ENCODE results near the gene CCDC107.
A peak's percentile ranks its signal among the peaks of the same experiment; 100 is the strongest.
"Not testable (repeated sequence)": the region's sequence is repeated elsewhere in the genome, so short reads cannot be mapped to it uniquely, and the experiment has no call there.

Gene CCDC107, protein sequence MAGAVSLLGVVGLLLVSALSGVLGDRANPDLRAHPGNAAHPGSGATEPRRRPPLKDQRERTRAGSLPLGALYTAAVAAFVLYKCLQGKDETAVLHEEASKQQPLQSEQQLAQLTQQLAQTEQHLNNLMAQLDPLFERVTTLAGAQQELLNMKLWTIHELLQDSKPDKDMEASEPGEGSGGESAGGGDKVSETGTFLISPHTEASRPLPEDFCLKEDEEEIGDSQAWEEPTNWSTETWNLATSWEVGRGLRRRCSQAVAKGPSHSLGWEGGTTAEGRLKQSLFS

DNA sequence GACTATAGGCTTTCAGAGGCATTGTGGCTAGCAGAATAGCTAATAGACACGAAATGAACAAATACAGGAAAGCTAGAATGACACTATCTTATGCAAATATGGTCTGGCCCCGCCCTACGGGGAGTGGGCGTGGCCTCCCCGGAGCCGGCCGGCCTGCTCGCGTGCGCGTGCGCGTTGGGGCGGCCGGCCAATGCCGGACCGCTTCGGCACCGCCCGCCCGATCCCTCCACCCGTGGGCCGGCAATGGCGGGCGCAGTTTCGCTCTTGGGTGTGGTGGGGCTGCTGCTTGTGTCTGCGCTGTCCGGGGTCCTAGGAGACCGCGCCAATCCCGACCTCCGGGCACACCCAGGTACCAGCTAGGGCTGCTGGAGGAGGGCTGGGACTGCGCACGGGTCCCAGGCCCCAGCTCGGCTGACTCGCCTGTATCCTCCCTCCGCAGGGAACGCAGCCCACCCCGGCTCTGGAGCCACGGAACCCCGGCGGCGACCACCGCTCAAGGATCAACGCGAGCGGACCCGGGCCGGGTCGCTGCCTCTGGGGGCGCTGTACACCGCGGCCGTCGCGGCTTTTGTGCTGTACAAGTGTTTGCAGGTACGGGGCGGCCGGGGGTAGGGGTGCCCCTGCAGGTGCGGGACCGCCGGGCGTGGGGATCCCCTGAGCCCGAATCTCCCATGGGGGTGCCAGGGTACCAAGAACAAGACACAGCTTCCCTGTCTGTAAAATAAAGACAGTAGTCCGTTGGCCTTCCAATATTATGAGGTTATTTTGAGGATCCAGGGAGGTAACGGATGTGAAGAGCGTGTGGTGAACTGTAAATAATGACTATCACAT, at the start of gene CCDC107:
Gene CCDC107 (plus strand): TSS at position 156 of the 831 bp plus-strand sequence. CDS start 88 bp downstream, at position 244.
- peak; percentile 82 for DNase-seq

DNA sequence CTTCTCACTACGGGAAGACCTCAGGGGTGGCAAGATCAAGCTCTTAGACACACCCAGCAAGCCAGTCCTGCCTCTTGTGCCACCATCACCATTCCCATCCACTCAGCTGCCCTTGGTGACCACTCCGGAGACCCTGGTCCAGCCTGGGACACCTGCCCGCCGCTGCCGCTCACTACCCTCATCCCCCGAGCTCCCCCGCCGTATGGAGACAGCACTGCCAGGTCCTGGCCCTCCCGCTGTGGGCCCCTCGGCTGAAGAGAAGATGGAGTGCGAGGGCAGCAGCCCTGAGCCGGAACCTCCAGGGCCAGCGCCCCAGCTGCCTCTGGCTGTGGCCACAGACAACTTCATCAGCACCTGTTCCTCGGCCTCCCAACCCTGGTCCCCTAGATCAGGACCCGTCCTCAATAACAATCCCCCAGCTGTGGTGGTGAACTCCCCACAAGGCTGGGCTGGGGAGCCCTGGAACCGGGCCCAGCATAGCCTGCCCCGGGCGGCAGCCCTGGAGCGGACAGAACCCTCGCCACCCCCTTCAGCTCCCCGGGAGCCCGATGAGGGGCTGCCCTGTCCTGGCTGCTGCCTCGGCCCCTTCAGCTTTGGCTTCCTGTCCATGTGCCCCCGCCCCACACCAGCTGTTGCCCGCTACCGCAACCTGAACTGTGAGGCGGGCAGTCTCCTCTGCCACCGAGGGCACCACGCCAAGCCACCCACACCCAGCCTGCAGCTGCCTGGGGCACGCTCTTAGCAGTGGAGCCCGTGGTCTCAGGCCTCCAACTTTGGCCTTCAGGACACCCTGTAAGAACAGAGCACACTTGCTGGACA, 48.9 kb upstream of the CCDC107 start:
- no peak for DNase-seq

DNA sequence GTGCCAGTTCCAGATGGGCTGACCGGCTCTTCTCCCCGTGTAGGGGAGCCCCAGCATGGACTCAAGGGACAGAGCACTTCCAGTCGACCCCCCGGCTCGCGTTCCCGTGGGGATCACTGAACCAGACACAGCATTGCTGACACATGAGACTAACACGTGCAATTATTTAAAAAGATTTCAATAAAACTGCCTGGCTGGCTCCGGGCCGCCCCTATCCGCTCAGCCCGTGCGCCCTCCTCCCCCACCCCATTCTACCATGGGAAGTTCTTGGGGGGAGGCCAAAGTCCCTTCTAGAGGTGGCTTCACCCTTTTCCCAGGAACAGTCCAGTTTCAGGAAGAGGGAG, 48.3 kb upstream of the CCDC107 start:
- no peak for DNase-seq

DNA sequence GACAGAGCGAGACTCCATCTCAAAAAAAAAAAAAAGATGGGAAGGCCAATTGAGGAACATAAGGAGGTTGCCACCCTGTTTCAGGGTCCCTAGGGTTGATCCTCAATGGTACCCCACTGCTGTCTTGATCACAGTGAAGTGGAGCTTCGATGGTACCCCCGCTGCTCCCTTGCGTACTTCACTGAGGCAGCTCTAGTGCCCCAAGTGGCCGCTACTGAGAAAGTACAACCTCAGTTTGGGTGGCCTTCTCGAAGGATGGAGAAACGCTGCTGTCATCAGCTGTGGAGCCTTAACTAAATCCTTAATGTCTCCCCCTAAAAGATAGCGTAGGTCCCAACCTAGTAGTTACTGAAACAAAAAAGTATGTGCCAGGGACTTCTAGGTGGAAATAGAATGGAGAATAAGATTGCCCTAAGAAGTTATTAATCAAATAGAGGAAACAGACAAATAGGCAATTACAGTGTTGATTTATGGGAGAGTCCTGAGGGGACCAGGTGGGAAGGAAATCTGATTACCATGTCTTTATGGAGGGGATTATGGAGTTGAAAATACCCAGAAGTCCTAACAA, 46.8 kb upstream of the CCDC107 start:
- no peak for DNase-seq

DNA sequence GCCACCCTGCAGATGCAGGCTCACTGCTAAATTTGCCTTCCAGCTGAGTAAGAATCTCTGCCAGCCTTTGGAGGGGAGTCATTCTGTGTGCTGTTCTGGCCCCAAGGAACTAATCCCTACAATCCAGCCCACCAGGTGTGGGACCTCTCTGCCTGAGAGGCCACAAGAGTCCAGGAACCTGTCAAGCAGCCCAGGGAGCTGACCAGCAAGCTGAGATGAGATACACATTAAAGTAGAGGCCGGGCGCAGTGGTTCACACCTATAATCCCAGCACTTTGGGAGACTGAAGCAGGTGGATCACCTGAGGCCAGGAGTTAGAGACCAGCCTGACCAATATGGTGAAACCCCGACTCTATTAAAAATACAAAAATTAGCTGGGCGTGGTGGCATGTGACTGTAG, 46.0 kb upstream of the CCDC107 start:
- not testable (repeated sequence) for DNase-seq

DNA sequence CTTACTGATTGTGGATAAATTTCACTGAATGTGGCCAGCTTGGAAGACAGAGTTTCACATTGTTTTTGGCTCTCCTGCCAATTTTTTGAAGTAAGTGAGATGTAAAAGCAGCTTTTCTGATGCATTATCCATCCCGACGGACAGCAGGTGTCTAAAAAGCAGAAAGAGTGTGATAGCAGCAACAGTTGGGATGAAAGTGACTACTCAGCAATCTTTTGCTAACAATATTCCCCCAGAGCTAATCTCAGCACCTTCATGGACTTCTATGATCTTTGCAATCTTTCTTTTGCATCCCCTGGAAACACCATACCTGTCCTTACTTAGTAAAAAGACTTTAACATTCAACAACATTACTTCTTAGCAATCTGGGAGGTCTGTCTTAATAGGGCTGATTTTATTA, 45.2 kb upstream of the CCDC107 start:
- no peak for DNase-seq

DNA sequence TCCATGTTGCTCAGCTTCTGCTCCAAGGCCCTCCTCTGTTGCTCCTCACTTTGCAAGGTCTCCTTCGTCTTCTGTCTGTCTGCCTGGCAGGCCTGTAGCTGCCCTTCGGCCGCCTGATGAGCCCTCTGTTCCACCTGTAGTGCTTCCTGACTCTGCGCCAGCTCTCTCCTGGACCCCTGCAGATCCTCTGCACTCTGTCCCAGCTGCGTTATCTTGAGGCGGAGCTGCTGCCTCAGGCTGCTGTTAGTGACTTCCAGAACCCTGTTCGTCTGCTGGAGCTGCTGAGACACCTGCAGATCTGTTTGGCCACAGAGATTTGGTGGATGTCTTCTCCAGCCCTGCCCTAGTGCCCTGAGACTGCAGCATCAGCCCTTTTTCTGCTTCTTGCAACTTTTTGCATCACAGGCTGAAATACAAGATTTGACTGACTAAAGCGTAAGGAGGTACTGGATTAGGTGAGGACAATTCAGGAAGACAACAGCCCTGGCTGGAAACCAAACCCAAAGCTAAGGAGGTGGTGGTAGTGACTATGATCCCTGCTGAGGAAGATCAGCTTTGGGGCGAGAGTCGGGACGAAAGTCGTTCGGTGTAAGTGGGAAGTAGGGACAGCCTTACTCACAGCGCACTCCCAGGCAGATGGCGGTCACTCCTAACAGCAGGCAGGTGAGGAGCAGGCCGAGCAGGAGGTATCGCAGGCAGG, 42.0 kb upstream of the CCDC107 start:
- DNase-seq: no peak

DNA sequence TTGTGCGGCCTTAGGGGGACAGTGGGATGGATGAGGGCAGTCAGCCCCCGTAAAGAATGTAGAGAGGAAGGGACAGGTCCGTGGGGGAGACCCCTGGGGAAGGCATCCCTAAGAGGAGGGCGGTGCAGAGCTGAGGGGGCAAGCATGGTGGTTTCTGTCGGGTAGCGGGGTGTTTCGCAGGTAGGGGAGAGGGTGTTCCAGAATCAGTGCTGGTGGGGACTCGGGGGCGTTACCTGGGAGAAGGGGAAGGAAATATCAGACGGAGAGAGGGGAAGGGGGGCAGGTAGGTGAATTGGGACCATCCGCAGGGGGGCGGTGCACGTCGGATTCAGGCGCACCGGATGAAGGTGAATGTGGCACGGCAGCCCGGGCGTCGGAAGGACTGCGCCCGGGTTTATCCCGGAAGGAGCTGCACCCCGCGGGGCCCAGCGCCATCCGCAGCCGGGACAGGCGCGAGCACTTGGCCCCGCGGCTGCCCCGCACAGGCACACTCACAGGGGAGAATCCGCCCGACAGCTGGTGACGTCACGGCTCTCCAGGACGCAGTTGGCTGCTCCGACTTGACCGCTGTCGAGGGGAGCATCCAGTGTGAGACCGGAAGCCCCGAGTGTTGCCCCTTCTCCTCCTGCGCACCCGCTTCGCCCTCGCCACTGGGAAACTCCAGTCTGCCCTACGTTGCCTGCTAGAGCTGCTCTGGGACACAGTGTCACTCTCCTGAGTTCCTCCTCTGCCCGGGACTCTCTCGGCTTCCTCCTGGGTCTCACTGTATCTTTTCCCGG, 41.2 kb upstream of the CCDC107 start:
- no peak for DNase-seq

DNA sequence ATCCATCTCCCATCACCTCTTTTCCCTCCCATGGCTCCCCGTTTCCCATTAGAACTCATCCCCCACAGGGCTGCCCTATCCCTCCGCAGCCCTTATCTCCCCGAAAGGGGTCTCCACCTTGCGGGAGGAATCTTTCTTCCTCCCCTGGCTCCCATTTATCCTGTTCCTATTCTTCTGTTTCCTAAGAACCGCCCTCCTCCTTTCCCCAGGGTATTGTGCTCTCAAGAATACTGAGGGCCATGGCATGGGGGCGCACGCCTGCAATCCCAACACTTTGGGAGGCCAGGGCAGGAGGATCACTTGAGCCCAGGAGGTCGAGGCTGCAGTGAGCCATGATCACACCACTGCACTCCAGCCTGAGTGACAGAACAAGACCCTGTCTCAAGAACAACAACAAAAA, 40.5 kb upstream of the CCDC107 start:
- DNase-seq: no peak

DNA sequence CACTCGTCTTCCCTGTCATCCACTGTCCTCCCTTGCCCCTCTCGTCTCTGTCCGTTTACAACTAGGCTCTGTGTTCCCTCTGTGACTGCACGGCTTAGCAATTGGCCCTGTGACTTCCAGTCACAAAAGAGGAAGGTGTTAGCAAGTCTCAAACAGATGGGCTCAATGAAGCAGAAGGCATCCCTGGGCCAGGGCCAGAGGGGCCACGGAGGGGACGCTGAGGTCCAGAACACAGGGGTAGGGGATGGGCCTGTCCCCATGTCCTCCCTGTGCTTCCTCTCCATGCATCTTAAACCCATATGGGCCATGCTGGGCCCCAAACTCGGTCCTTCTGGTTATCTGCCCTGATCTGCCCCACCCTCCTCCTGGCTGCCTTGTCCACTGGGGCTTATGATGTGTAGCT, 39.8 kb upstream of the CCDC107 start, which contains the start of gene CD72:
Gene CD72 (minus strand): TSS at position 89 of the 403 bp plus-strand sequence. CDS start 110 bp downstream, outside the sequence.
- DNase-seq: no peak

DNA sequence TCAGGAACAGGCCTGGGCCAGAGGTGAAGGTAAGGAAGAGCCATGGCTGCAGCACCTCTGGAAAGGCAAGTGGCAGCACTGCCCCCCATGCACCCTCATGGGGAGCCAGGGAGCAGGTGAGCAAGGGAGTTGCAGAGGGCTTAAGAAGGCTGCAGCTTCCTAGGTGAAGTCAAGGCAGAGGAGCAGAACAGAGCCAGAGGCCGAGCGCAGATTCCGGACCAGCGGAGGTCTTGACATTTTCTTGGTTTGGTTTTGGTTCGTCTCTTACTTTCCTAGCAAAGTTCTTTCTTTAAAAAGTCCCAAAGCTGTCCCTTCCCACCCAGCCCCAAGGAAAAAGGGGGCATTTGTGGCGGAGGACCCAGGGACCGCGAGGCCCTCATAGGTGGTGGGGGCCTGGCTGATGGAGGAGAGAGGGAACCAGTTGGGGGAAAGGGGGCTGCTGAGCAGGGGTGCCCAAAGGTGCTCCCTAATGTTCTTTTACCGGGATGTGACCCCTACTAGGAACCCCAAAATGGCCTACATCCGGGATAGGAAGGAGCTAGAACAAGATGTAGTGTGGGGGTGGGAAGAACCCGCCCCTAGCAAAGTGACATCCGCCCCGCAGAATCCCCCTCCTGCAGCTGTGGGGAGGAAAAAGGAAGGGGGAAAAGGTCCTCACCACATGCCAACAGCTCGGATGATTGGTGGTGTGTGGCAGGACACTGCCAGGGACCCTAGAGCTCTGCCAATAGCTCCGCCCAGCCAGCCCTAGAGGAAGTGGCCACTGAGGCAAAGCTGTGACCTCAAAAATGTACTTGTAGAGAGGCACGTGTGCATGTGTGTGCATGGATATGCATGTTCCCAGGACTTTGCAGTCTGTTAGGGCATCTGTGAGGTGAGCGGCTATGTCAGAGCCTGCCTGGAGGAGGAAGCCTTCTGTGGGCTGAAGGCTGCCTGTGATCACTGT, 39.0 kb upstream of the CCDC107 start:
- DNase-seq: no peak

DNA sequence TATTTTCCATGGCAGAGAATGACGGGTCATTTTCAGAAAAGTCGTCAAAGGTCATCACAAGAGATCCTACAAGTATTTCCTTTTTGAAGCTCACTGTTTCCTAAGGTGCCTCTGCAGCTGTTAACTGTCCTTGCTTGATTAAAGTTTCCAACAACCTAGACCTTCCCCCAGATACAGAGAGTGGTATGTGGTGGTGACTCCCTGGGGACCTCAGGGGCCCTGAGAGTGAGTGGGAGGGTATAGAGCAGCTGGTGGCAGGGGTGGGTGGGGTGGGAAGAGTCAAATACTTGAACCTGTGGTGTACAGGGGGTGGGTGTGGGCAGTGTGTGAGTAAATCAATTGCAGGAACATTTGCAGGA, 38.3 kb upstream of the CCDC107 start:
- DNase-seq: no peak

DNA sequence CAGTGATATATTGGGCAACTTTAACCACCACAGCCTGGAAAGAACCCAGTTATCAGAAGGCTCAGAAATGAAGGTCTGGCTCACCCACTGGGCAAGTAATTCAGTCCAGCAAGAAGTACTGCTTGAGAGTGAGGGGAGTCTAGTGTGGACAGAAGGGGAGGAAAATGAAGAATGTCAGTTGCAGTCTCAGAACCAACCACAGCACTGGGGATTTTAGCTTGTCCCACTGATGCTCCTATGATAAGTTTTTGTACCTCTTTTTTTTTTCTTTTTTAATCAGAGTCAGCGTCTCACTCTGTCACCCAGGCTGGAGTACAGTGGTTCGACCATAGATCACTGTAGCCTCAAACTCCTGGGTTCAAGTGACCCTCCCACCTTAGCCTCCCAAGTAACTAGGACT, 30.5 kb upstream of the CCDC107 start:
- DNase-seq: no peak

DNA sequence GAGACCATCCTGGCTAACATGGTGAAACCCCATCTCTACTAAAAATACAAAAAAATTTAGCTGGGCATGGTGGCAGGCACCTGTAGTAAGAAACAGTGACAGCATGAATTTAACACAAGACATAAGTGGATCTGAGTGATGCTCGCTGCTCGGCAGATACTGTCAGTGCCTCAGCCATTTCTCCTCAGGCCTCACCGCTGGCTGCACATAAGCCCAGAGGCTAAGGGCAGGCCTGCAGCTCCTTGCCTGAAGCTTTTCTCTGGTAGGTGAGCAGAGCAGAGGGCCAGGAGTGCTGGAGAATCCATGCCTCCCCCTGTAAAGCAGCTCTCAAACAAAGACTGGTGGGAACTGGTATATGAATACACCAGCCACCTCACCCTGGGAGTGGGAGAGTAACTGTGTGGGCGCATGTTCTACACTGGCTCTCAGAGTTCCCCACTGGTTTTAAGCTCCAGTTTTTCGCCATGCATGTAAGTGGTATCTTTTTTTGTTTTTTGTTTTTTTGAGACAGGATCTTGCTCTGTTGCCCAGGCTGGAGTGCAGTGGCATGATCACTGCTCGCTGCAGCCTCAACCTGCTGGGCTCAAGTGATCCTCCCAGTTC, 29.6 kb upstream of the CCDC107 start:
- DNase-seq: no peak

DNA sequence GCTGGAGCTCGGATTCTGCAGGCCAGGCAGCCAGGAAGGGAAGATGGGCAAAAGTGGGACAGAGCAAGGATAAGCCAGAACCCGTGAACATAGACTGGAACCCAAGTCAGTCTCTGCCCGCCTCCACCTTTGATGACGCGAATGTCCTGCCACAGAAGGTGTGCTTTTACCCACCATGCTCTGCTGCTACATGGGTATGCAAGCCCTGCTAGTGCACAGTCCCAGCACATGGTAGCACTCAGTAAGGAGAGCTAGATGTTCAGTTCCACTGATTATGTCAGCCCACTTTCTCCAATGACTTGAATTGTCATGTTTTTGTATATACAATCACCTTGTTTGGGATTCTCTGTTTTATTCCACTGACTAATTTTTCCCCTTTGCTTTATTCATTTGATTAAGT, 28.5 kb upstream of the CCDC107 start:
- DNase-seq: no peak

DNA sequence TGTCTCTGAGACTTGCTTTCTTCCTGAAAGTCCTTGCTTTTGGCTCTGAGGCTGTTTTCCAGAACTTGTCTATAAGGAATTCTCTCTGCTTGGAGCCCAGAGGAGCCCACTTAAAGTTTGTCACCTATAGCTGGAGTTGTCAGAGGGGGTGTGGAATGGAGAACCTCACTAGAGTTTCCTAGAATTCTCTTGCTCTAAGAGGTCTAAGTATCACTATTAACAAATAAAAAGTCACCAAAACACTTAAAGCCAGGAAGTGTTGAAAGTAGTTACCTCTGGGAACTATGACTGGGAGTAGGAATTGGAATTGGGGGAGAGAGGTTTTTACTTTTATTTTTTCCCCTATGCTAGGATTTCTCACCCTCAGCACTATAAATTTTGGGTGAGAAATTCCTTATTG, 22.4 kb upstream of the CCDC107 start:
- DNase-seq: no peak

DNA sequence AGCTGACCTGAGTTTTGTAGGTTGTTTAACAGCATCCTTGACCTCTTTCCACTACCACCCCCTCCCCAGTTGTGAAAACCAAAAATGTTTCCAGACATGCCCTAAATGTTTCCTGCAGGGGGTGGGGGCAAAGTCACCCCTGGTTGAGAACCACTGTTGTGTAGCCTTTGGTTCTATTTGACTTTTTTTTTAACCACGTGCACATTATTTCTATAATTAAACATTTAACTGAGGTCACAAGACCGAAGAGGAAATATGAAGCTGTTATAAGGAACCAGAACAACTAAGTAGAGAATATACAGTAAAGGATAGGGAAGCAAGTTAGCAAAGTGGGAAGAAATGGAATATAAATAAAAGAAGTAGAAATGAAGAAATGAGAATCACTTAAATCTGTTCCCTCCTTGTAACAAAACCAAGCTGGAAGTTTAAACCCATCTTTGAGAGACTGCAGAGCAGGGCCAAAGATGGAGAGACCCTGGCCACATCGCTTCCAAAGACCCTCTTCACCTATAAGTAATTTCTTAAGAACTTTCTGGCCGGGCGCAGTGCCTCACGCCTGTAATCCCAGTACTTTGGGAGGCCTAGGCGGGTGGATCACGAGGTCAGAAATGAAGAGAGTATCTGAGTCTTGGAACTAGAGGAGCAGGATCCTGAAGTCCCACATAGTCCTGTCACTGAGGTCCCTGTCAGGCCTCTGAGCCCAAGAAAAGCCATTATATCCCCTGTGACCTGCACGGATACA, 21.8 kb upstream of the CCDC107 start:
- no peak for DNase-seq

DNA sequence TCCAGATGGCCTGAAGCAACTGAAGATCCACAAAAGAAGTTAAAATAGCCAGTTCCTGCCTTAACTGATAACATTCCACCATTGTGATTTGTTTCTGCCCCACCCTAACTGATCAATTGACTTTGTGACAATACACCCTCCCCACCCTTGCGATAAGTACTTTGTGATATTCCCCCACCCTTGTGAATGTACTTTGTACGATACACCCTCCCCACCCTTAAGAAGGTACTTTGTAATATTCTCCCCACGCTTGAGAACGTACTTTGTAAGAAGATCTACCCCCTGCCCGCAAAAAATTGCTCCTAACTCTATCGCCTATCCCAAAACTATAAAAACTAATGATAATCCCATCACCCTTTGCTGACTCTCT, 21.2 kb upstream of the CCDC107 start:
- DNase-seq: not testable (repeated sequence)

DNA sequence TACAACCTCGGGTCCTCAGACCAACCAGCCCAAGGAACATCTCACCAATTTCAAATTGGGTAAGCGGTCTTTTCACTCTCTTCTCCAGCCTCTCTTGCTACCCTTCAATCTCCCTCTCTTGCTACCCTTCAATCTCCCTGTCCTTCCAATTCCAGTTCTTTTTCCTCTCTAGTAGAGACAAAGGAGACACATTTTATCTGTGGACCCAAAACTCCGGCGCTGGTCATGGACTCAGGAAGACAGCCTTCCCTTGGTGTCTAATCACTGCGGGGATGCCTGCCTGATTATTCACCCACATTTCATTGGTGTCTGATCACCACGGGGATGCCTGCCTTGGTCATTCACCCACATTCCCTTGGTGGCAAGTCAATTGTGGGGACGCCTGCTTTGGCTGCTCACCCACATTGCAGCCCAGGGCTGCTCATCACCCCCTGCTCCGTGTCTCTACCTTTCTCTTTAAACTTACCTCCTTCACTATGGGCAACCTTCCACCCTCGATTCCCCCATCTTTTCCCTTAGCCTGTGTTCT, 20.6 kb upstream of the CCDC107 start:
- DNase-seq: not testable (repeated sequence)
